NCI-H748 (cell line): ENCODE results near the gene AKT1S1.

Source experiments
- DNase-seq: peaks from one replicate; lab custom pipeline; 2025; ENCODE audit not compliant: unreplicated experiment; lab: John Stamatoyannopoulos, UW

The AKT1S1 gene

DNA sequence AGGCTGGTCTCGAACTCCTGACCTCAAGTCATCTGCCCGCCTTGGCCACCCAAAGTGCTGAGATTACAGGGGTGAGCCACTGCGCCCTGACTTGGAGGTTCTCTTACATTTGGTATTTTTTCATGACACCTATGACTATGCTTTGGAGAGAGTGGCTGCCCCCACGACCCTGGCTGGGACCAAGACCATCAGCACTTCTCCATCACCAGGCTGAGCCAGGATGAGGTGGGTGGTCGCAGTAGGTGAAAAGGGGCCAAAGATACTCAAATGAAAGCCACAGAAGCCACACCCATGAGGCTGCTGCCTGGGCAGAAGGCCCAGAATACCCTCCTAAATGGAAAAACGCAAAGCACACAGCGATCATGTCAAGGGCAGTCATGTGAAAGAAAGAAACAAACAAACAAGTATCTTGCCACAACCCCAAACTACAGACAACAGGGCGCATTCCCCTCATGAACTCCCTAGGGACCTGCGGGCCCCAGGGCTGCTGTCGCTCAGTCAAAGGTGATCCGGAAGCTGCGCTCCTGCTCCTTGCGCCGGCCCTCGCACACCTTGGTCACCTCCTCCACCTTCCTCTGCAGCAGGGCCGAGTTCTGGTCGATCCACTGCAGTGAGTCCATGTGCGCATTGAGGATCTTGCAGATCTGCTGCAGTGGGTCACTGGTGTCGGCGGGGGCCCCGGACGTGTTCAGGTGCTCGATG is 30.7 kb upstream of the AKT1S1 start:
- DNase-seq = no peak

DNA sequence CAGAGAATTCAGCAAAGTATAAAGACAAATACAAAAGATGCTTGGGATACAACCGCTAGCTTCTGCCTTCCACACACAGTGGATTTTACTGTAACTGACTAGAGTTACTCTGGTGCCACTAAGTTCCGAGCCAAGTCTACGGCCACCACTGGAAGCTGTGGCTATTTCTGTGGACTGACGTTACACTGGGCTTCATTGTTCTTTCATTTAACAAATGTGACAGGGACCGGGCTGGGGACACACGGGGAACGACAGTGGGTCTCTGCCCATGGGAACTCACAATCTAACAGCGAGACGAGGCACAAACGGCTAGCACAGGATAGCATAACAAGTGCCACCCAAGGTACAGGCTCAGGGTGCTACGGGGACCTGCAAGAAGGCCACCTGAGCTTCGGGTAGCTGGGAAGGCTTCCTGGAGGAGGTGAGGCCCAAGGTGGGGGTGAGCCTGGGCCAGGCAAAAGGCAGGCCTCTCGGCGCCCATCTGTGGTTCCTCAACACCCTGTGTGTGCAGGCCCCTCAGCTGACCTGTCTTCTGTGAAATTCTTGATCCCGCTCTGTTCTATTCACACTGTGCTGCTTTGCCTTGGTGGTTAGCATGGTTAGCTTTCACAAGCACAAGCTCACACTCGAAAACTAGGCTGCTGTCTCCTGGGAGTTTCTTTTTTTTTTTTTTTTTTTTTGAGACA is 29.9 kb upstream of the AKT1S1 start:
- no peak for DNase-seq

DNA sequence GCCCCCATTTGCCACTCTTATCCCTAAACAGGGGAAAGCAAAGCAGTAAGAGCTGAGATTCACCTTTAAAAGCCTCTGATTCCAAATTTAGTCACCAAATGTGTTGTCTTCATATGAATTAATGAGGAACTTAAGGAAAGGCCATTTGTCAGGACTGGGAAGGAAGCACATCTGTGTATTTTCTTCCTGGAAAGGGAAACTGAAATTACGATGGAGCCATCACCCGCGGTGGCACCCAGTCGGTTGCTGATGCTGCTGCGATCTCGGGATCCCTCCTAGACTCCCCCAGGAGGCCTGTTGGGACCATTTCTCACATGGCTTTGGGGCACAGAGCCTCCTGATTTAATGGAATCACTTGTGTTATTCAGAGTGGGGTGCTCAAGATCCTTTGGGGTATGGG is 27.0 kb upstream of the AKT1S1 start:
- no peak for DNase-seq

DNA sequence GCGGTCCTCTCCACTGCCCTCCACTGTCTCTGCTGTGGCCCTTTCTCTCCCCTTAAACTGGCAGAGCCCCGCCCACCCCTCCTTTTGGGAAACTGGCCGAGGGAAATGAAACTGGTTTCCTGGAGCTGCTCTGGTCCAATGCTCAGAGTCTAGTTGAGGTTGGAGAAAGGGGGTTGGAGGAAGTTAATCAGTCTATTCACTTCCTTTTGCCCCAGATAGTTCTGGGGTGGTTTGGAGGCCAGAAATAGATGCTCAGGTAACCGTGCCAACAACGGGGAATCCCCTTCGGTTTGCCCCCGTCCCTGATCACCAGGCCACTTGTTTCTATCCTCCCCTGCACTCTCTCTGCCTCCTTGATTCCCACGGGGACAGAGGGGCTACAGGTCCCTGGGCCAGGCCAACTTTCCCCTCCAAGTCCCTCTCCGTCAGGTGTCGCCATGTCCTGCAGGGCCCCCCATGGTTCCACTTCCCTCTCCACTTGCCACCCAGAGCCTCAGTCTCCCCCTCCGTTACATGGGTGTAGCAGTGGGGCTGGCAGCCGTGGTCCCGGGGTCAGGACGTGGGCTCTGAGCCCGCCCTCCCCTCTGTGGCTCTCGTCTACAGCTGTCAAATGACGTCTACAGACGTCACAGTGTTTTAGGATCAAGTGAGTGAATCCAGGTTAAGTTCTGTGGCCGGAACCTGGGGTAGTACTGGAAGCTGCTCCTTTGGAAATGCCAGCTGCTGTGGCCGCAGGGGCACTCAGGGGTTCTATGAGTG is 19.9 kb upstream of the AKT1S1 start, which contains the start of gene IL4I1:
Gene IL4I1 (minus strand): TSS at position 25 of the 759 bp plus-strand sequence. CDS start 727 bp downstream, outside the sequence.
- DNase-seq = no peak

DNA sequence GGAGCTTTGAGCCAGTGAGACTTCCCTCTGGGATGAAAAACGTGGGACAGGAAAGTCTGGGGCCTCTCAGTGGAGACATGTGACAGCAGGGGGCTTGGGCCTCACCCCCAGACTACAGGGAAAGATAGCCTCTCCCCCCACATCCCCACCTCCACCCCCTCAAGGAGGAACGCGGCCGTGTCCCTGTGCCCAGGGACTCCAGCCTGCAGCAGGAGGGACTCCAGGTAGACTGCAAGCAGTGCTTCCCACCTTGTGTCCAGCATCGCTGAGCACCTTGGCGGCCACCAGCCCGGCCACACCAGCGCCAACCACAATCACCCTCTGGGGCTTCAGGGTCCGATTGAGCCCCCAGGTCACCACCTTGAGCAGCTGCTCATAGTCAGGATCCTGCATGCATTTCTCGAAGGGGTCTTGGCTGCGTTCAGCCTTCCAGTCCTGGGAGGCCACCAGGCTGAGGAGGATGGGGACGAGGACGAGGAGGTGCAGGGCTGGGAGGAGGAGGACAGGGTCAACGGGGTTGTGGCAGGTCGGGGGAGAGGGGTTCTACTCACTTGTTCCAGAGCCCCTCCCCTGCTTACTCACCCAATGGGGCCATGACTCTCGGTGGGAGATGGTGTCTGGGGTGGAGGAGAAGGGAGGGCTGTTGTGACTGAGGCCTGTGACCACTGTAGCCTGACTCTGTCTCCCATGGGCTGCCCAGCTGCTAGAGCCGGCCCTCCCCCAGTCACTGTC is 18.6 kb upstream of the AKT1S1 start:
- DNase-seq = no peak

DNA sequence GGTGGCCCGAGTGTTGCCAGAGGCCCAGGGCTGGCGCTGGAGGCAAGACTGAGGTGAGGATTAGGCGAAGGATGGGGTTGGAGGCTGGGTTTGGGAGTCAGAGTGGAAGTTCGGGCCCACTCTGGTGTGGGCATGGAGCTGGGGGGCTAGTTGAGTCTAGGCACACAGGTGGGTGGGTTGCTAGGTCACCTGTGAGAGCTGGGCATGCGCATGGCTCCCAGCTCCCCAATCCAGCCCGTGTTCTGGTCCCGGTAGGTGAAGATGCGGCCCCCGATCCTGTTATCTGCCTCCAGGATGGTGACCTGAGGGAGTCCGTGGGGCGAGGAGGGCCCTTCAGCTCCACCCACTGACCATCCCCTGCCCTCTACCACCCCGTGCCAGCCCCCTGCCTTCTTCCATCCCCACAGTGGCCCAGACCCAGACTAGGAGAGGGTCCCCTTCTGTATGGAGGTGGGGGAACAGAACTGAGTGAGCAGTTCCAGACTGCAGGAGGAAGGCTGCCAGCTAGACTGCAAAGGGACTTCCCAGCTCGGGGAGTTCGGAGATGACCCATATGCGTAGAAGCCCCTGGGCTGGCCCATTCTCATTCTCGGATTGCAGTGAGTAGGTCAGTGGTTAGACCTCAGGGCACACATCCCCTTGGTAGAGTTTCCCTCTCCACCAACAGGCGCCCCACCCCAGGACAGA is 17.9 kb upstream of the AKT1S1 start:
- DNase-seq = no peak

DNA sequence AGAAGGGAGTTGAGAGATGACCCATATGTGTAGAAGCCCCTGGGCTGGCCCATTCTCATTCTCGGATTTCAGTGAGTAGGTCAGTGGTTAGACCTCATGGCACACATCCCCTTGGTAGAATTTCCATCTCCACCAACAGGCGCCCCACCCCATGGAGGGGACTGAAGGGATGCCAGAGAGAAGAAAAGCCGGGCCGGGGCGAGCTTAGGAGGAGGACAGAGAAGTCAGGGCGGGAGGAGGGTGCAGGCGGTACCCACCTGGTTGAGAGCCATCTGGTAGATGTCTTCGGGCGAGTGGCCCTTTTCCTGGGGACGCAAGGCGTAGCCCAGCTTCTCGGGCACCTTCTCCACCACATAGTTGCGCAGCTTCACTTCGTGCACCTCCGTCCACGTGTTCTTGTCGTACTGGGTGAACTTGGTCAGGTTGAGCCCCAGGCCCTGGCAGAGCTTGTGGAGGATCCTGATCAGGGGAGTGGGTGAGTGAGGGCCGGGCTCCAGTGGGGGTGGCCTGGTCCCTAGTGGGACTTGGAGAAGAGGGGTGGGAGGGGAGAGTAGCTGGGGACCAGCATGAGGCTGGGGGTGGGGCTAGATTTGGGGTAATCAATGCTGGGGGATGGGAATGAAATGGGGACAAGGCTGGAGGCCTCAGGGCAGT is 17.0 kb upstream of the AKT1S1 start:
- no peak for DNase-seq

DNA sequence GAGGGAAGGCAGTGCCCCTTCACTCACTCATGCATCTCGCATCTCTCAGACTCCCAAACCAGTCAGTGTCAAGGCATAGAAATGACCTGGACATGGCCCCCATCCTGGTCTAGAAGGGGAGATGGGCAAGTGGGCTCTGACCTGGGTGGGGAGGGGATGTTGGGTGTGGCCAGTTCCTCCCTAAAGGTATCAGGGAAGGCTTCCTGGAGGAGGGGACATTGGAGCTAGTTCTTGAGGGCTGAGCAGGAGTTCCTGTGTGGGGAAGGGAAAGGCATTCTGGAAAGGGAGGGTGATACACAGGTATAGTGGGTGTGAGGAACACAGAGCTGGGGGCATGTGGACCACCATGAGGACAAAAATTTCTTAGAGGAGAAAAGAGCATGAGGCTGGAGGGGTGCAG is 15.6 kb upstream of the AKT1S1 start:
- no peak for DNase-seq

DNA sequence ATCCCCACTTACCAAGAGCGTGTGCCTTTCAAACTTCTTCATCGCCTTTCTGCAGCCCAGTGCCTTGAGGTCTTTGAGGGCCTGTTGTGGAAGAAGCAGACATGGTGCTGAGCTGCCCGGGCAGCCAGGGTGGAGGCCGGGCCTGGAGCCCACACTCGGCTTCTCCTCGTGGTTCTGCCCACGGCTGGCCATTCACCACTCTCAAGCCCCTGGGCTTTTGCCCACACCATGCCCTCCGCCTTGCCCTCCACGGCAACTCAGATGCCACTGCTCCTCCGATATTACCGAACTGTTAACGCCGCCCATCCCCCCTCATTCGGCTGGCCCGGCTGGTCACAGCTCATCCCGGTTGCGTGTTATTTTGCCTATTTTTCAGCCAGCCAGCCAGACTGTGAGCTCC is 14.2 kb upstream of the AKT1S1 start:
- no peak for DNase-seq

DNA sequence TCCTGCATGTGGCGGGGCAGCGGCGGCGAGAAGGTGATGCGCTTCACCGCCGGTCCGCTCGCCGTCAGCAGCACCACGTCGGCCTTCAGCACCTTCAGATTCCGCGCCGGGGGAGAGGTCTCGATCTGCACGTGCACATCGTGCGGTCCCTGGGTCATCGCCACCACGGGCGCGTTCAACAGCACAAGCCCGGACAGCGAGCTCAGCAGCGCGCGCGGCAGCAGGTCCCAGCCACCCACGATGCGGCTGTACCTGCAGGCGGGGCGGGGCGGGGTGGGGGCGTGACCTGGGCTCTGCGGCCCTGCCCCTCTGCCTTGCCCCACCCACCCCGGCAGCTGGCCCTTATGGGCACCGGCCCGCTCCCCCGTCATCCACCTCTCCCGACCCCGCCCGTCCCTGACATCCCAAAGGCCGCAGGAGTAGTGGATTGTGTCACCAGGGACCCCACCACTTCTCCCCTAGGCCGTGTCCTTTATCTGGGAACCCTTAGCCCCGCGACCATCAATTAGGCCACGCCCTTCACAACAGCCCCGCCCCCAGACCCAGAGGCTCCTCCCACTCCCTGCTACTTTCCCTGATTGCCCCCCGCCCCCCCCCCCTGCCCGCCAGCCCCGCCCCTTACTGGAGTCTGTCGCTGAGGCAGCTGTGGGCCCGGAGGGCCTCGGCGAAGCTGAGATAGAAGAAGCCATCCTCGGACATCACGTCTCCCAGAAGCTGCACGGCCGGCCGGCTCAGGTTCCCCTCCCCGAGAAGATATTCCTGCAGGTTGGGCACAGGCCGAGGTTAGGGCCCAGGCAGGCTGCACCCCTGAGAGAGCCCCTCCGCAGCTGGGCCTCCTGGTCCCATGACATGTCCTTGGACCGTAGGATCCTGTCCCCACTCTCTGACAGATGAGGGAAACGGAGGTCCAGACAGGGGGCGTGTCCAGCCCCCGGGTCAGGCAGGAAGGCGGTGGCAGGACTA is 13.5 kb upstream of the AKT1S1 start:
- DNase-seq = peak; percentile 81

DNA sequence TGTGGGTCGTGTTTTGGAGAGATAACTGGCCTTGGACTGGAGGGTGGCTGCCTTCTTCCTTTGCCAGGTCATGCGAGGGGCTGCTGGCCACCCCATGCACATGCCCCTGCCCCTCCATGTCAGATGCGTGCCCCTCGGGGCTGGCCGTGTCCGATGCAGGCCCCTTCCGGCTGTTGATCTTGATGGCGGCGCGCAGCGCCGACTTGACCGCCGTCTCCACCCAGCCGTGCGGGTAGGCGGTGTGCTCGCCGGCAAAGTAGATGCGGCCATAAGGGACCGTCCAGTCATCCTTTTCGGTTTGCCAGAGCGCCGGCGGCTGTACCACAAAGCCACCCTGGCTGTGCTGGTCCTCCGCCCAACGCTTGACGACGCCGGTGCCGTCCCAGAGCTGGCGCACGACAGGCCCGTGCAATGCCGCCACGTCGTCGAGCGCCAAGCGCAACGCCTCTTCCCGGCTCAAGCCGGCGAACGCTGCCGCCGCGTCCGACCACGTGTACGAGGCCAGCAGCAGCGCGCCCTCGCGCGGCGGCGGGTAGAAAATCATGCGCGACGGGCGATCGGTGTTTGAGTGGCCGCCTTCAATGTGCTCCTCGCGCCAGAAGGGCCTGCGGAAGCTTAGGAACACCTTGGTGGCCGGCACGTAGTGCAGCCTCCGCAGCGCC is 12.7 kb upstream of the AKT1S1 start:
- peak; percentile 81 for DNase-seq

DNA sequence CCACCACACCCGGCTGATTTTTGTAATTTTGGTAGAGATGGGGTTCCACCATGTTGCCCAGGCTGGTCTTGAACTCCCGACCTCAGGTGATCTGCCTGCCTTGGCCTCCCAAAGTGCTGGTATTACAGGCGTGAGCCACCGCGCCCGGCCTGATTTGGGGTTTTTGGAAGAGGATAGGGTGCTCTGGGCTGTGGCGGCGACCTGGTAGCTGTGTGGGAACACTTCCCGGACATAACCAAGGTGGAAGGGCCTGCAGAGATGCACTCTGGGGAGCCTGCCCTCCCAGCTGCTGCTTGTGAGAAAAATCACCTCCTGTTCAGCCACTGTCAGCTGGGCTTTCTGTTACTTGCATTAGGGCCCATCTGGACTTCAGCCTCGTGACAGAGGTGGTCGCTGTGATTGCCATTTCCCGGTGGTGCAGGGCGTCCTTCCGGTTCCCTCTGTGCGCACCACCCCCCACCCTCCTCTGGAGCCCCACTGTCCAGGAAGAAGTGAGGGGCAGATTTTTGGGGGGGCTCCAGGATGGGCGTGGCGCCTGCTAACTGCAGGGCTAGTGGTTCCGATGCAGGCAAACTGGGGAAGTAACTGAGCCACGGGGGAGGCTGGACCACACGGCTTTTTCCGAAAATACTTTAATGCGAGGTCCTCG is 12.0 kb upstream of the AKT1S1 start:
- no peak for DNase-seq

DNA sequence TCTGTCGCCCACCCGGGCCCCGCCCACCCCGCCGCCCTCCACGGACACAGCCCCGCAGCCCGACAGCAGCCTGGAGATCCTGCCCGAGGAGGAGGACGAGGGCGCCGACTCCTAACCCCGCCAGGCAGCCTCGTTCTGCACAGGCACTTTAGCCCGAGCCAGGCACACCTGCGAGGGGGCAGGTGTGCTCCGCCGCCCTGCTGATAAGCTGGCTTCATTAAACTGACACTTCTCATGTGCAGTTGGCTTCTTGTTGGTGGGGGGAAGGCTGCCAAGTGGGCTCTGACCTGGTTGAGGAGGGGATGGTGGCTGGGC is 11.3 kb upstream of the AKT1S1 start:
- DNase-seq = peak; percentile 79

DNA sequence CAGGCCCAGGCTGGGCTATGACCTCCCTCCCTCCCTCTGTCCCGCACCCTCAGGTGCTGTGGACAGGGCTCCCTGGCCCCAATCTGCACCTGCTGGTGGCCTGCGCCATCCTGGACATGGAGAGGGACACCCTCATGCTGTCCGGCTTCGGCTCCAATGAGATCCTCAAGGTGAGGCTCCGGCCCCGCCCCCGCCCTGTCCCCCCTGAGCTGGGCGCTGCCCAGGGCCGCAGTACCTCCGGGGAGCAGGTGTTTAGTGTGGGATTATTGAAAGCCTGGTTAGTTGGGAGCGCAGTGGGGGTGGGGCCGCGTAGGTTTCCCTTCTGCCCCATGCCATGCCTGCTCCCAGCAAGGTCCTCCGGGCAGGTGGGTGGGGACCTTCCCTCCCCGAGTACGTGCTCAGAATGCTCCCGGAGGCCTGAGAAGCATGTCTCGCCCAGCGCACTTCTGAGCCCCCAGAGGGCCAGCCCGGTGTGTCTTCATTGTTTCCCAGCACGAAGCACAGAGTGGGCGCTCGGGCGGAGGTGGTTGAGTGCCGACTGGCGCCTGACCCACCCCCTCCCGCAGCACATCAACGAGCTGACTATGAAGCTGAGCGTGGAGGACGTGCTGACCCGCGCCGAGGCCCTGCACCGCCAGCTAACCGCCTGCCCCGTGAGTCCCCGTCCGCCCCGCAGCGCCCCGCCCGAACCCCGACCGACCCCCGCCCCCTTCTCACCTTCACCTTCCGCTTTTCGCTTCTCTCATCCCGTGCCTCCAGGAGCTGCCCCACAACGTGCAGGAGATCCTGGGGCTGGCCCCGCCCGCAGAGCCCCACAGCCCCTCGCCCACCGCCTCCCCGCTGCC is 10.7 kb upstream of the AKT1S1 start:
- DNase-seq = peak; percentile 83

DNA sequence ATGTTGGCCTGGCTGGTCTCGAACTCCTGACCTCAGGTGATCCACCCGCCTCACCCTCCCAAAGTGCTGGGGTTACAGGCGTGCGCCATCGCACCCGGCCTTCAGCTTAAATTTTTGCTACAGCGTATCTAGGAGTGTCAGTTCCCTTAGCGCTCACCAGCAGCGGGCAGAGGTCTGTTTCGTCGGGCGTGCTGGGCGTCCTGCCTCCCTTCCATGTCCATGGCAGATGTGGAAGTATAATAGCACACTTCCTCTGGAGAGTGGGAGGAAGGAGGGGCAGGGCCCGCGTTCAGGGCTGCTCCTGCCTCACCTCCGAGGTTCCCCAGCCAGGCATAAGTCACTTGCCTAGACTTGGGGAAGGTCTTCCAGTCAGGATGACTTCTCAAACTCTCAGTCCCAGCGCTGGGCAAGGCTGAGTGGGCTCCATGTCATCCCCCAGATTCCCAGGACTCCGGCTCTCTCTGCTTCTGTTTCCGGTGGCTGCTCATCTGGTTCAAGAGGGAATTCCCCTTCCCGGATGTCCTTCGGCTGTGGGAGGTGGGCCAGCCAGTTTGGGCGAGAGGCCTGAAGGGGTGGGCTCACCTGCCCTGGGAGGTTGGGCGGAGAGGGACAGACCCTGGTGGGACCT is 10.0 kb upstream of the AKT1S1 start:
- no peak for DNase-seq

DNA sequence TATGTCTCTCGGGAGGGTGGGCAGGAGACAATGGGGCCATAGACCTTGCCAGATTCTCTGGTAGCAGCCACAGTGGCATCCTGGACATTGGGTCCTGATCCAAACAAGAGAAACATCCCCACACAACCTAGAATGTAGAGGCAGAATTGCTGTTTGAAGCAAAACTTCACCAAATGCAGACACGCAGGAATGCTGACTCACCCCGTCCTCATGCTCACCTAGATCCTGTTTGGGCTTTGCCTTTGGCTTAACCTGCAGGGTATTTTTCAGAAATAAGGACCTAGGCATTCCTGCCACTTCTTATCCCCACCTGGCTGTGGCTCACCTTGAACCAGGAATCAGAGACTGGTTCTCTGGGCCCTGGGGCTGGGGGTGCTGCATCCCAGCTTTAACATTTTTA is 7.6 kb upstream of the AKT1S1 start:
- DNase-seq = no peak

DNA sequence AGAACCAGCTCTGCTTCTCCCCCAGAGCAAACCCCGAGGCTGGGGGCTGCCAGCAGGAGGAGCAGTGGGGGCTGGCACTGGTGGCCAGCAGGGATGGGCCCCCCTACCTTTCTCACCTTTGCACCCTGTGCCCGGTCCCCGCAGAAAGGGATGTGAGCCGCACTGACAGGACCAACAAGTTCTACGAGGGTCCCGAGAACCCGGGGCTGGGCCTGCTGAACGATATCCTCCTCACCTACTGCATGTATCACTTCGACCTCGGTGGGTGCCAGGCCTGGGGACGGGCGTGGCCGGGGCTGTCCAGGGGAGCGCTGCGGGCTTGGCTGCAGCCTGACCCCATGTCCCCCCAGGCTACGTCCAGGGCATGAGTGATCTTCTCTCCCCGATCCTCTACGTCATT is 7.0 kb upstream of the AKT1S1 start:
- DNase-seq = no peak
